Lower leg skin (tissue), 3 donors: ENCODE data around the gene PLIN4.

ENCODE experiments used
- CTCF ChIP-seq, 3 donors: fragments of 450-650 bp; IDR thresholded peaks; one replicate each; pipeline ENCODE4 v1.5.1; 2016; ENCODE audit warnings: antibody characterized with exemption in 3 of 3, mild to moderate bottlenecking in 3 of 3, moderate library complexity in 2 of 3
- POLR2A ChIP-seq, 2 donors: fragments of 450-650 bp; IDR thresholded peaks; one replicate each; pipeline ENCODE4 v1.6.1; 2016 to 2017; ENCODE audit warnings: antibody characterized with exemption in 2 of 2, mild to moderate bottlenecking in 1 of 2, moderate library complexity in 1 of 2

- no peak for TF ChIP-seq CTCF (IDR thresholded peaks at IDR 0.05)
- no peak for TF ChIP-seq POLR2A (IDR thresholded peaks at IDR 0.05)
These were observed 25.8 kb upstream of the PLIN4 start for GRCh38 chr19:4543842-4544647.
